Osteoblast (primary cell): ENCODE measurements around the gene NAA40. TPM values are rescaled to one million over a fixed set of nuclear protein-coding genes. Genes with fewer than 3 reads are reported as not detected.
A peak's percentile ranks its signal among the peaks of the same experiment; 100 is the strongest.

Experiments
- DNase-seq: peaks from one replicate; pipeline ENCODE4 v3.0.0; 2011; ENCODE audit warnings: low spot score, mixed read lengths; ENCODE audit not compliant: insufficient read length; ENCODE audit errors: missing footprints
- H2AFZ ChIP-seq: 2 replicates; pipeline ENCODE4 v1.6.0; 2011; ENCODE audit warnings: mild to moderate bottlenecking, low read length
- H3K27ac ChIP-seq: 2 replicates; pipeline ENCODE4 v1.5.1; 2011; ENCODE audit warnings: mild to moderate bottlenecking, low read depth, low read length, moderate library complexity
- H3K27me3 ChIP-seq: 2 replicates; pipeline ENCODE4 v1.6.0; 2012; ENCODE audit warnings: mild to moderate bottlenecking, control low read depth, inconsistent platforms, low read length, moderate library complexity; ENCODE audit not compliant: insufficient read depth
- H3K36me3 ChIP-seq: 2 replicates; pipeline ENCODE4 v1.5.1; 2011; ENCODE audit warnings: mild to moderate bottlenecking, low read length, control low read depth, moderate library complexity; ENCODE audit not compliant: insufficient read depth
- H3K4me1 ChIP-seq: 2 replicates; pipeline ENCODE4 v1.5.1; 2011; ENCODE audit warnings: mild to moderate bottlenecking, low read length, control low read depth, moderate library complexity; ENCODE audit not compliant: insufficient read depth
- H3K4me2 ChIP-seq: 2 replicates; pipeline ENCODE4 v1.6.0; 2011; ENCODE audit warnings: mild to moderate bottlenecking, low read length; ENCODE audit not compliant: insufficient read depth
- H3K4me3 ChIP-seq: fragments of 200-600 bp; sonication (generic); 3 replicates; pipeline ENCODE4 v1.5.1; 2012; ENCODE audit warnings: mild to moderate bottlenecking, low read length, inconsistent platforms; ENCODE audit not compliant: insufficient read depth
- H3K79me2 ChIP-seq: 2 replicates; pipeline ENCODE4 v1.6.0; 2012; ENCODE audit warnings: mild to moderate bottlenecking, low read length, control low read depth, inconsistent platforms; ENCODE audit not compliant: insufficient read depth
- H3K9me3 ChIP-seq: 2 replicates; pipeline ENCODE4 v1.5.1; 2011; ENCODE audit warnings: low read depth, low read length, control low read depth
- H4K20me1 ChIP-seq: 2 replicates; pipeline ENCODE4 v1.6.0; 2012; ENCODE audit warnings: mild to moderate bottlenecking, low read length, control low read depth; ENCODE audit not compliant: insufficient read depth
- CTCF ChIP-seq: IDR thresholded peaks from 2 replicates; pipeline ENCODE4 v1.5.1; 2011; ENCODE audit warnings: mild to moderate bottlenecking, low read depth, low read length, moderate library complexity; ENCODE audit errors: extremely low read depth
- total RNA-seq: library from RNA; depleted of rRNA; stranded (reverse); fragments of >200 nt; gene quantifications from 2 replicates; pipeline ENCODE4 v1.2.3, GENCODE V29; 2012

Gene NAA40
- total RNA-seq, 1 donor = 11.9 TPM

GRCh38 chr11:63939397-63939891 lies 642 bp downstream of the NAA40 start:
- Histone ChIP-seq H3K36me3 (no peaks in the 10 kb centered on the region), H3K4me2 (peak overlapping the region; percentile 99), H3K9me3 (no peaks in the 10 kb centered on the region), H4K20me1 (no peaks in the 10 kb centered on the region), H3K27me3 (no peaks in the 10 kb centered on the region), H2AFZ (peak overlapping the region; percentile 91), H3K4me3 (peak overlapping the region; percentile 88), H3K4me1 (peaks cover 13% of the 10 kb centered on the region), H3K27ac (peak overlapping the region; percentile 66), H3K79me2 (peaks cover 44% of the 10 kb centered on the region)
- no peak for TF ChIP-seq CTCF
- peak; percentile 88 for DNase-seq

GRCh38 chr11:63940786-63941185 lies 2.0 kb downstream of the NAA40 start:
- peak; percentile 11 for DNase-seq
- Histone ChIP-seq H3K79me2 (peaks cover 52% of the 10 kb centered on the region), H3K36me3 (no peaks in the 10 kb centered on the region), H3K27ac (no peak overlapping the region), H3K27me3 (no peaks in the 10 kb centered on the region), H4K20me1 (no peaks in the 10 kb centered on the region), H3K4me3 (no peak overlapping the region), H3K9me3 (no peaks in the 10 kb centered on the region), H3K4me1 (peaks cover 23% of the 10 kb centered on the region), H3K4me2 (no peak overlapping the region), H2AFZ (no peak overlapping the region)
- no peak for TF ChIP-seq CTCF

GRCh38 chr11:63941901-63942300 lies 3.1 kb downstream of the NAA40 start:
- H3K4me2 ChIP-seq = no peak overlapping the region

GRCh38 chr11:63942803-63943202 lies 4.0 kb downstream of the NAA40 start:
- no peak for TF ChIP-seq CTCF
- Histone ChIP-seq H4K20me1 (peaks cover 3% of the 10 kb centered on the region), H3K4me2 (no peak overlapping the region), H2AFZ (no peak overlapping the region), H3K4me3 (no peak overlapping the region), H3K36me3 (peaks cover 11% of the 10 kb centered on the region), H3K9me3 (no peaks in the 10 kb centered on the region), H3K4me1 (peaks cover 24% of the 10 kb centered on the region), H3K27me3 (no peaks in the 10 kb centered on the region), H3K27ac (no peak overlapping the region), H3K79me2 (peaks cover 52% of the 10 kb centered on the region)
- peak; percentile 63 for DNase-seq

More at GRCh38 chr11:63941901-63942300, 3.1 kb downstream of the NAA40 start:
- peaks cover 10% of the 10 kb centered on the region for H3K36me3 ChIP-seq
- no peak overlapping the region for H3K27ac ChIP-seq
- no peaks in the 10 kb centered on the region for H3K9me3 ChIP-seq
- no peak overlapping the region for H2AFZ ChIP-seq
- no peak for TF ChIP-seq CTCF
- peaks cover 3% of the 10 kb centered on the region for H4K20me1 ChIP-seq
- H3K79me2 ChIP-seq = peaks cover 52% of the 10 kb centered on the region
- H3K4me3 ChIP-seq = no peak overlapping the region
- H3K27me3 ChIP-seq = no peaks in the 10 kb centered on the region
- peaks cover 24% of the 10 kb centered on the region for H3K4me1 ChIP-seq
- DNase-seq = peak; percentile 37
